Heart right ventricle (tissue), 16 donors: Measurements from ENCODE around the gene TPM4. TPM values are rescaled to one million over a fixed set of nuclear protein-coding genes. Genes with fewer than 3 reads are reported as not detected.

Experiments
- ATAC-seq, 8 donors: fragments of 200-7000 bp; cut with Tn5 transposase; one replicate each; pipeline ENCODE4 v1.9.1; 2020; ENCODE audit warnings: mild to moderate bottlenecking in 8 of 8, moderate library complexity in 8 of 8, moderate number of reproducible peaks in 1 of 8
- DNase-seq, 2 donors: peaks; one replicate each; pipeline ENCODE4 v3.0.0-alpha.2; 2020
- H3K27ac ChIP-seq, 10 donors: fragments of 200-600 bp; sonication (generic) in 2 of 10; one replicate each; pipeline versions ENCODE4 v1.5.0 to v1.8.0; 2020 to 2022; ENCODE audit warnings: mild to moderate bottlenecking in 3 of 10
- H3K27me3 ChIP-seq, 7 donors: fragments of 200-600 bp; one replicate each; pipeline ENCODE4 v1.8.0; 2021 to 2022; ENCODE audit warnings: mild to moderate bottlenecking in 2 of 7
- H3K36me3 ChIP-seq, 9 donors: fragments of 200-600 bp; sonication (generic) in 1 of 9; one replicate each; pipeline versions ENCODE4 v1.5.0 to v1.8.0; 2020 to 2022; ENCODE audit warnings: mild to moderate bottlenecking in 2 of 9
- H3K4me1 ChIP-seq, 9 donors: fragments of 200-600 bp; sonication (generic) in 1 of 9; one replicate each; pipeline versions ENCODE4 v1.5.0 to v1.8.0; 2020 to 2022; ENCODE audit warnings: mild to moderate bottlenecking in 4 of 9
- H3K4me3 ChIP-seq, 10 donors: fragments of 200-600 bp; sonication (generic) in 2 of 10; one replicate each; pipeline versions ENCODE4 v1.5.0 to v1.8.0; 2020 to 2022; ENCODE audit warnings: mild to moderate bottlenecking in 7 of 10, moderate library complexity in 2 of 10
- H3K9me3 ChIP-seq, 11 donors: fragments of 200-600 bp in 10 of 11; sonication (generic) in 2 of 11; one replicate each; pipeline versions ENCODE4 v1.5.0 to v1.8.0; 2013 to 2022; ENCODE audit warnings: mild to moderate bottlenecking in 2 of 11, control low read depth in 1 of 11, moderate library complexity in 1 of 11
- CTCF ChIP-seq, 9 donors: fragments of 200-600 bp; sonication (generic) in 2 of 9; IDR thresholded peaks; one replicate each; pipeline versions ENCODE4 v1.5.0 to v1.8.0; 2021 to 2022; ENCODE audit warnings: antibody characterized with exemption in 9 of 9, mild to moderate bottlenecking in 5 of 9, moderate library complexity in 1 of 9
- WGBS, 2 donors: extraction: QIAGEN DNeasy Blood & Tissue Kit; methylation state at CpG; one replicate each; pipeline ENCODE4 v1.1.7; 2013; ENCODE audit warnings: inconsistent platforms in 1 of 2; 5-methylcytosine and 5-hydroxymethylcytosine counted together
- intact Hi-C, 10 donors: fragments of 100-400 bp; cut with DNase I; formaldehyde crosslinking; loops; one replicate each; pipeline versions ENCODE4 v1.11.1 to v1.14.2; 2022
- polyA plus RNA-seq, 2 donors: library from polyadenylated mRNA; stranded (reverse); fragments of 200-250 nt; gene quantifications; one replicate each; pipeline ENCODE4 v1.2.3, GENCODE V29; 2013
- total RNA-seq, 10 donors: library from RNA; stranded (reverse); fragmentation: NEBNext Ultra II Directional in 3 of 10; extraction: Animal tissue kit (Norgen Biotek cat#: 25700) in 3 of 10; gene quantifications; one replicate each; pipeline versions ENCODE4 v1.2.1 to v1.2.4, GENCODE V29; 2021 to 2023
- donor health status: Arrhythmogenic right ventricular cardiomyopathy.
- donor health status: ischemic (EF 13 %, LVEDD 7.1; RV severe dilation, severe dysfunction).
- donor health status: healthy with polysubstance abuse.
- donor health status: DM: no; HTN: yes; CAD: no.
- donor health status: DM: no; HTN: no; CAD: no.
- donor health status: ischemic (EF 25% LVEDD 6.9; RV normal size, moderate dysfunction).
- donor health status: ischemic (EF 25% LVEDD 5.7; RV mildly dilated, moderate dysfunction).
- donor health status: healthy.
- donor health status: DM: yes; HTN: yes; CAD: no.
- donor health status: Ischemic cardiomyopathy.
- donor health status: ischemic (EF 35%, LVEDD 5.7; RV mildly dilated, moderate dysfunction).
- donor health status: nonischemic (EF 11% LVEDD 7.7; RV severe dilation, severe dysfunction).
- donor health status: DM: yes; HTN: yes; CAD: no.
- donor health status: PGD.
- donor health status: ischemic (EF 29% LVEDD 5.4; RV normal size, mild dysfunction).
- donor health status: nonischemic (EF 23%, LVEDD 6.1; RV moderate dilation, normal function).

TPM4 gene
- total and polyA plus RNA-seq, 12 donors = 52.0 to 231 (median 76.6) TPM

GRCh38 chr19:16051254-16052025 is 24.9 kb upstream of the TPM4 start:
- TF ChIP-seq CTCF (IDR thresholded peaks at IDR 0.05) = peak in 2 of 9 donors; percentile 16 to 21
- ATAC-seq (peak in 6 of 8 donors; percentile 22 to 78 (median 70)), DNase-seq (no peak)
- Histone ChIP-seq H3K9me3 (peaks cover 0 to 16% (median 0%) of the 10 kb centered on the region in 11 donors), H3K4me1 (no peaks in the 10 kb centered on the region), H3K27me3 (peaks cover 0 to 9% (median 0%) of the 10 kb centered on the region in 7 donors), H3K36me3 (no peaks in the 10 kb centered on the region), H3K27ac (no peak overlapping the region), H3K4me3 (no peak overlapping the region)
- 38 to 44% methylated on average over 11 of the region's 11 CpGs for WGBS, 2 donors
- intact Hi-C loops = no loop called here

- no peak for TF ChIP-seq CTCF (IDR thresholded peaks at IDR 0.05)
- H3K27ac ChIP-seq = no peak overlapping the region
- H3K36me3 ChIP-seq = no peaks in the 10 kb centered on the region
- intact Hi-C loops = no loop called here
- peaks cover 0 to 24% (median 0%) of the 10 kb centered on the region in 11 donors for H3K9me3 ChIP-seq
- no peaks in the 10 kb centered on the region for H3K4me1 ChIP-seq
- H3K27me3 ChIP-seq = peaks cover 0 to 9% (median 0%) of the 10 kb centered on the region in 7 donors
- DNase-seq = no peak
- no peak overlapping the region for H3K4me3 ChIP-seq
- no peak for ATAC-seq
- WGBS, 2 donors = 70 to 78% methylated on average over 7 of the region's 7 CpGs
These were observed 23.9 kb upstream of the TPM4 start for GRCh38 chr19:16052353-16052752.

GRCh38 chr19:16057062-16057461 is 19.2 kb upstream of the TPM4 start:
- DNase-seq (no peak), ATAC-seq (no peak)
- H3K27ac ChIP-seq = no peak overlapping the region
- H3K4me3 ChIP-seq = no peak overlapping the region
- no peak for TF ChIP-seq CTCF (IDR thresholded peaks at IDR 0.05)
- intact Hi-C loops = loop anchor here in 1 of 10 donors (5.0 kb wide), 1 partner anchor 115 kb away; the partner anchor contains the start of gene CIB3
- WGBS, 2 donors = 47 to 62% methylated on average over 5 of the region's 5 CpGs
- H3K36me3 ChIP-seq = no peaks in the 10 kb centered on the region
- H3K4me1 ChIP-seq = no peaks in the 10 kb centered on the region
- peaks cover 0 to 39% (median 10%) of the 10 kb centered on the region in 11 donors for H3K9me3 ChIP-seq
- H3K27me3 ChIP-seq = peaks cover 0 to 6% (median 0%) of the 10 kb centered on the region in 7 donors

- 56 to 68% methylated on average over 2 of the region's 2 CpGs for WGBS, 2 donors
- TF ChIP-seq CTCF (IDR thresholded peaks at IDR 0.05) = no peak
- H3K4me3 ChIP-seq = no peak overlapping the region
- no peak overlapping the region for H3K27ac ChIP-seq
- H3K27me3 ChIP-seq = peaks cover 0 to 6% (median 0%) of the 10 kb centered on the region in 7 donors
- ATAC-seq (no peak), DNase-seq (no peak)
- intact Hi-C loops = loop anchor here in 2 of 10 donors (10.0 kb wide), 1 partner anchor 55 kb away; the partner anchor contains the start of gene RAB8A (in 2 of the 2)
- H3K4me1 ChIP-seq = peaks cover 0 to 15% (median 0%) of the 10 kb centered on the region in 9 donors
- peaks cover 0 to 37% (median 10%) of the 10 kb centered on the region in 11 donors for H3K9me3 ChIP-seq
- no peaks in the 10 kb centered on the region for H3K36me3 ChIP-seq
These were observed 16.0 kb upstream of the TPM4 start for GRCh38 chr19:16060294-16060693.
